ENCODE measurements around the gene ATP2A3.
A peak's percentile ranks its signal among the peaks of the same experiment; 100 is the strongest.
"Not testable (repeated sequence)": the region's sequence is repeated elsewhere in the genome, so short reads cannot be mapped to it uniquely, and the experiment has no call there.

ATP2A3 gene

DNA sequence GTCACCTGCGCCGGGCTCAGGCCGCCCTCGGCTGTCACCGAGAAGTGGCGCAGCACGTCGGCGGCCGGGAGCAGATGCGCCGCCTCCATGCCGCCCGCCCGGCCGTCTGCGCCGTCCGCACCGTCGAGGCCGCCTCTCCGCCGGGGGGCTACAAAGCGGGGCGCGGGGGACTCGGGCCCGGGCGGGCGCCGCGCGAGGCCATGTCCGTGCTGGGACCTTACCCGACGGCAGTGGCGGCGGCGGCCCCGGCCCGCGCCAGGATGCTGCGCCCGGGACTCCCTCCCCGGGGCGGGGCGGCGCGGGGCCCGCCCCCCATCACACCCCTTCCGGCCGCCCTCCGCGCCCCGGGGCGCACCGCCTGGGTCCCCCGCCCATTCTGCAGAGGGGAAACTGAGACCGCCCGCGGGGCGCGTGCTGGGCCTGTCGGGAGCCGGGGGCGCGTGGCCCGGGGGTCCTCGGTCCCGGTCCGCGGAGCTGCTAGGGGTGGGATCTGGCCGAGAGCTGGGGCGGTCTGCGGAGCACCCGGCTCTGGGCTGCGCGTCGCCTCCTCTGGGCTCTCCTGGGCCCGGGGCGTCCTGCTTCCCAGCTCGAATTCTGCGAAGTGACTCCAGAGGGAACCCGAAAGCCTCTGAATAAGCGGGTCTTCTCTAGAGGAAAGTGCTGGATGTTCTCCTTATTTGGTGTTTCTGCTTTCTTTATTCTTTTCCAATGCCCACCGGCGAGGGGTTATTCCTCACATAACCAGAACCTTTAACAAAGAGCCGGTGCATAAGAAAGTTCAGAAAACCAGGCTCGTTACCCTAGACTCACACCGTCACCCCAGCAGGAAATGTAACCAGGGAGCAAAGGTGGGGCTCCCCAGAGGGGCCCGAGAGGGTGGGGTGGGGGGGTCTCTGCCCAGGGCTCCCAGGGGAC, at the start of gene ATP2A3:
Gene ATP2A3, minus strand, starts transcription at position 235 of the 915 bp plus-strand sequence. Its CDS starts 146 bp downstream, at position 89.
- no peak for DNase-seq

DNA sequence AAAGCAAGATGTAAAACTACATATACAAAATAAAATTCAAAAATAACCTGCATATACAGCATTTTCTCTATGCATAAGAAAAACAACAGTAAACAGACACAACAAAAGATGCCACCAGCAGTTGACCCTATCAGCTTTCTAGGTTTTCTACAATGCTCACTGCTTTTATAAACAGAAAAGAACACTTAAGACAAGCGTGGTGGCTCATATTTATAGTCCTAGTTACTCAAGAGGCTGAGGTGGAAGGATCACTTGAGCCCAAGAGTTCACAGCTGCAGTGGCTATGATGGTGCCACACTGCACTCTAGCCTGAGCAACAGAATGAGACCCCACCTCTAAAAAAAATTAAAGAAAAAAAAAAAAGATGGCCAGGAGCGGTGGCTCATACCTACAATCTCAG, 46.5 kb upstream of the ATP2A3 start:
- DNase-seq, result no peak

DNA sequence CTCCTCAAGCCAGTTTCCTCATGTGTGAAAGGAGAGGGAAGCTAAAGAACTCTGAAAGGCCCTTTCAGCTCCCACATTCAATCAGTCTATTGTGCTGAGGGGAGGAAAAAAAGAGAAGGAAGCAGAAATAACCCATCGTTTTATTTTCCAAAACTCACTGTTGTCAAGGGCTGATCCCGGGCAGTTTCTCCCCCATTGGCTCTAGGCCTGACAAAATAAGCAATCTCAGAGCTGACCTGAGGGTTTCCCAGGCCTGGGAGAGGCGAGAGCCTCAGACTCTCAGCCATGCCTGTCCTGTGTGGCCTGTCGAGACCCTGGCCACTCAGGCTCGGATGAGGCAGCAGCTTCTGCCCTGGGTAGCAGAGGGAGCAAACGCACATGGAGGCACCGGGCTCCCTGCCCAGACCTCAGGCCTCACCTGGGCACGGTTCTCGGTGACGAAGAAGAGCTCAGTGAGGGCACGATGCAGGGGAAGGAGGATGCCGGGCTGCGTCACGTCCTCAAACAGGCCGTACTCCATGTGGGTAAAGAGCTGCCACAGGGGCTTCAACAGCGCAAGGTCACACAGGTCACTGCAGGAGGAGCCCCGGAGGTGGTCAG, 45.0 kb upstream of the ATP2A3 start:
- no peak for DNase-seq

DNA sequence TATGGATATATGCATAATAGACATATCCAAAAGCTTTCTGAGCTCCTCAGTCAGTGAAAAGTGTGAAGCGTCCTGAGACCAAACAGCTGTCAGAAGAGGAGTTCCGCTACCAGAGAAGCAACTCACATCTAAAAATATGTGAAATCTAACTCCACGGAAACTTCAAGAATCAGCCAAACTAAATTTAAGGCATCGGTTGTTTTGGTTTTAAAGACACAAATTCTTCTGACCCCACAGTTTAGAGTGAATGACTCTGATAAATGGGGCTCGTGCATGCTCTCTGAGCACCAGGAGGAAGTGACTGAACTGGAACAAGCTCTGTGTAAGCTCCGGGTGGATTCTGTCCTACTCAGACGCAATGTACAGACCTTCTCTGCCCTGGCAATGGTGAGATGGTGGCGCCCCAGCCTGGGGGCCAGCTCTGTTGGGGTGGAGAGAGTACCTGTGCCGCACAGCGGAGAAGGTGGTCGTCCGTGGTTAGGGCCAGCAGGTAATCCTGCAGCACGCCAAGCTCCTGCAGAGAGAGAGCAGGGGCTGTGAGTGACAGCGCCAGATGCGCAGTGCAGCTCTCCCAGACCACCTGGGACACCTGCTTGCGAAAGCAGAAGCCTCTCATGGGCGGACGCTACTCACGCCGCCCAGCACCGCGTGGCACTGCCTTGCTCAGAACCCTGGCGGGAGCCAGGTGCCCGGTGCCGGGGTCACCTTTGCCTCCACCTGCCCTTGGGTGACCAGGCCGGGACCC, 44.4 kb upstream of the ATP2A3 start:
- DNase-seq, result no peak

DNA sequence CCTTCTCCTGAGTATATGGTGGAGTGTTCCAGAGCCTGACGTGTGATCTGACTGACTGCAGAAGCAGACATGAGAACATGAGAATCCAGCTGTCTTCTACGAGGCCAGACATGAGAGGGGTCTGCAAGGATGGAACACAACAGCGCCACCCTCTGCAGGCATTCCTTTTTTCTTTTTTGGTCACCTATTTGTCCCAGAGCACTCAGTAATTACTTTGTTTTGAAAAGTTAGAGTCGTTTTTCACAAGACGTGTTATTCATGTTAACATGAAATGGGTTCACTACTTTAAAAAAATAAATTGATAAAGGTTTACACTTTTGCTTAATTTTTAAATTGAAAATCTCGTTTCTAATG, 43.8 kb upstream of the ATP2A3 start:
- no peak for DNase-seq

DNA sequence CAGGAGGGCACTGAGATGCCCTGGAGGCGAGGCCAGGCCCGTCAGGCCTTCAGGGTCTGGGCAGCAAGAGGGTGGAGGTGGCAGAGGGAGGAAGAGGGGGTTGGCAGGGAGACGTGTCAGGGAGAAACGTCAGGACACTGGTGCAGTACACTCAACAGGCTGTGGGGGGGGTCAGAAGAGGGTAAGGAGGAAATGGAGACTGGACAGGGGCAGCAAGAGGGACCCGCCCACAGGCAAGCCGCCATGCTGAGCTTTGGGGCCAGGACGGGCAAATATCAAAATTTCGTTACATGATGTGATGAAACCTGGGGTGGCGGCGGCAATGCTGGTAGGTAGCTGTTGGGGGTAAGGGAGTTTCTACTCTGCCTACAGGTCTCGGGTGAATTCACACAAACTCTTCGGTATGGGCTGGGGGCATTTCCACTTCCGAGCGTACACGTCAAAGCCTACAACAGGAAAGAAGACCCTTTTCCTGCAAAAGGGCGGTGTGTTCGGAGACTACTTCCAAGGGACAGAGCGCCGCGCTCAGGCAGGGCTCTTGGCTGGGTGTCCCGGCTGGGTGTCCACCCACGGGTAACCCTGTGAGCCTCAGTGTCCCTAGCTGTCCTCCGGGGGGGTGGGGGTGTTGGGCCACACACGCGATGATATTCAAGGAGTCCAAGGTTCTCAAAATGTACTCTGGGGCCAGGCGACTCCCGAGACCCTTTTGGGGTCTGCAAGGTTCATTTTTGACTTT, 43.3 kb upstream of the ATP2A3 start:
- DNase-seq, result no peak

DNA sequence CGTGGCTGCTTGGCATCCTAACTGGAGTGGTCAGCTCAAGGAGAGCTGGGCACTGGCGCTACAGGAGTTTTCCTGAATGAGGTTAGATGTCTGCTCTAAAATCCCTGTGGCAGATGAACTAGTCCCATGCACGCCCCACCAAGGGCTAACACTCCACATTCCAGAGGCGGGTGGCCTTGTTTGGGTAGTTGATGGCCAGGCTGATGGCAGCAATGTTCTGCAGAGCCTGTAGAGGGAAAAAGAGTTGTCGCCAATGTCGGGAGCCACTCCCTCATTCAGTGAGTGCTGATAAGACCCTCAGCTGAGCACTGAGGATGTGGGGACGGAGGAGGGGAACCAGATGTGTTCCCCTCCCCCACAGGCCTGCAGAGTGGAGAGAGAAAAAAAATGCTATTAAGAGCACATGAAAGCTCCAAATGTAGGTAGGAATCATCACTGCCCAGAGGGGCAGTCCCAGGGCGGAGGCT, 42.5 kb upstream of the ATP2A3 start:
- DNase-seq, result no peak

DNA sequence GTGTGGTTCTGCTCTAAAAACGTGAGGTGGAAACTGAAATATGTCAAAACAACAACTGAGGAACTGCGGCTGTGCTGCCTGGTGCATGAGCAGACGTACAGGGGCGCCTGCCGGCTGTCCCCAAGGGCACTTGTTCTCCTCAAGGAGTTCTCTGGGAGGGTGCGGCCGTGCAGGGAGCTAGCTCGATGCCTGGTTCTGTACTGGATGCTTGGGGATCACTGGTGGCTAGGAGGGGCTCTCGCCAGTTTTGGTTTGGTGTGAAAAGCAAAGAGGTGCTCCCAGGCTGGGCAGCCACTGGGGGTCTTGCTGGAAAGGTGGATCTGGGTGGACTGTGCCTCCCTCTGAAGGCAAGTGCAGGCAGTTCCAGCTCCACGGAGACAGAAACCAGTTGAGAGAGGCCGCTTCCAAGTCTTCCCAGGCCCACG, 41.9 kb upstream of the ATP2A3 start:
- no peak for DNase-seq

DNA sequence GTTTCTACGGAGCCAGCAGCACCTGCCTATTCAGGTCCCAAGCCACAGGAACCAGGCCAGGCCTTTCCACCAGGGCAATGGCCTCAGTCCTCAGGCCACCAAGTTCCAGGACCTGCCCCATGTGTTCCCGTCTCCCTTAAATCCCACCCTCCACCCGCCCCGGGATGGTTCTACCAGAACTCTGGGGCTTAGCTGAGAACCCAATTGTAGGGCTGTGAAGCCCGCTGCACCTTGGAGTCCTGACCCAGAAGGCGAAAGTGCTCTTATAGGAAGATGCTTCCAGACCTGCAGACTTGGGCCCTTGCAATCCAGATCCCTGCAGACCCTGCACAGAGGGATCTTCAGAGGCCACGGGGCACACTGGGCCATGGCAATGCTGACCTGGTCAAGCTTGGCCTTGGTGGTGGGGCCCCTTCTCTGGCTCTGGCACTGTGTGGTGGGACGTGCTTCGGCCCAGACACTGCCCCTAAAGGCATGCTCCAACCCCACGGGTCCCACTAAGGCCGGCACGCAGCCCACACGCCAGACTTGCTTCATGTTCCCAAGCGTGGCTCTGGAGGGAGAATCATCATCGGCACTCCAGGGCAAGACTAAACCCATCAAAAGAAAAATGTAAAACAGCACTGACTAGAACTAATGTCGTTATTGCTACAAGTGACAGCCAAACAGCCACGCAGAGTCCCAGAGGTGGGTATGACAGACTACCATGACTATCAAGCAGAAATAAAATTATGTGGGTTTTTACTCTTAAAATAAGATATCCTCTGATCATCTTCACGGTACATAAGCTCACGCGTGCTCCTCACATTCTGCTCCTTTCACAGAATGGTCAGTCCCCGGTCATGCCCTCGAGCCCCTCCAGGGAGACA, 41.3 kb upstream of the ATP2A3 start:
- DNase-seq, result no peak

DNA sequence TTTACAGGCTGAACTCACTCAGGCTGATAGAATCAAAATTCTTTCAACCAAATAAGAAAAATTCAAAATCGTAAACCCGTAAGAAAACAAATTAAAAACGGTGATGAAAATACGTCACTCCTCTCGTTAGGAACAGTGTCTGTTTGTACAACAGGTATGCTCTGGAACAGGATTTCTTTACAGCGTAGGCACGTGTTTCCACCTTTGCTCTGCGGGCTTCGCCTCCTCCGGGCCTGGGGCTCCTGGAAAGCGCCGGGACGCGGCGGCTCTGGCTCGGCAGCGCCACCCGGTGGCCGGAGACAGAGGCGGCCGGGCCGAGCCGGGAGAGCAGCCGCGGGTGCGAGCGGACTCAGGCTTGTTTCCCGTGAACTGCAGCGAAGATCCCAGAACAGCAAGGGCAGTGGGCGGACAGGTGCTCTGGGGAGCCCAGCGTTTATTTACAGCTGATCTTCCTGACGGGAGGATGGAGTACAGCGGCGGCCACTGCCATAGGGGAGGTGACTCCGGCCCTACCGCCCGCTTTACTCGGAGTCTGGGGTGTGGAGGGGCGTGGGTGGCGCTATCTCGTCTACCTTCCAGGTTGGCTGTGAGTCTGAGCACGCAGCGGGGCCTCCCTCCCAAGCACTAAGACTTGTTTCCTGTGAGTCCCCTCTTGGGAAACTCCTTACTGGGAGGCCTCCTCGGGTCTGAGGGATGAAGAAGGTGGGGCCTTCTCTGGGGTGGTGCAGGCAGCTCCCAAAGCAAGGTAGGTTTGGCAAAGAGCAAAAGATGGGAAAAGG, 40.5 kb upstream of the ATP2A3 start:
- peak; percentile 38 for DNase-seq

DNA sequence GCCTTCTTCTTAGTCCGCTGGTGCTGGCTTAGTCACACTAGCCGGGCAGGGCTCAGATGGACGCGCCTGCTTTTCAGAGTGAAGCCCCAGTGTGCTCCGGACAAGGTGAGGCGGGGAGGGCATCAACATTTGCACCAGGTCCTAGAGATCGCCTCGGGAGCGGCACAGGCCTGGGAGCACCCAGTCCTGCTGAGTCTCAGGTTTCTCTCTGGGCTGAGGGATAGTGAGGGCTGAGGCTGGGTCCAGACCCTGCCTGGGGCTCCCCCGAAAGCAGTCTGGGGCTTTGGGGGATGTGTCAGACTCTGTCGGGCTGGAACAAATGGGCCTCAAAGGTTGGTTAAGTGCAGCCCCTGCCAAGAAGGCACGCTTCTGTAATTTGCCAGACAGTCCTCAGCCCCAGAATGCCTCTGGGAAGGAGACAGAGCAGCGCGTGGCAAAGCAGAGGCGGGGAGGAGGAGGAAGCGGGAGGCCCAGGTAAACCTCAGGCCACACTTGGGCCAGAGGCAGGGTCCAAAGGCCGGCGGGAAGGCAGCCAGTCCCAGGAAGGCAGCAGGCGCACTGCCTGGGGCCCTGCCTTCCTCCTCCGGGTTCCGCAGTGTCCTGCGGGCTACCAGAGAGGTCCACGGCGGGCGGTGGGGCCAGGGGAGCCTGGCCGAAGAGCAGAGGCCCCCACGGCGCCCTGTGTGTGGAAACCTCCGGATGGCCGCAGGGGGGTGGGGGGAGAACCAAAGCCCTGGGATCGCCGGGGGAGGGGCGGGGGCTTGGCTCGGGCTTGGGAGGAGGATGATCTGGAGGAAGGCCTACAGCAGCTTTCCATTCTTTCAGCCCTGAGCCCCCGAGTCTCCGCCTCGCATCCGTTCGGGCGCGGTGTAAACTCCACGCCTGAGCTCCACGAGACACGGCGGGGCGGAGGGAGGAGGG, 39.5 kb upstream of the ATP2A3 start:
- no peak for DNase-seq

DNA sequence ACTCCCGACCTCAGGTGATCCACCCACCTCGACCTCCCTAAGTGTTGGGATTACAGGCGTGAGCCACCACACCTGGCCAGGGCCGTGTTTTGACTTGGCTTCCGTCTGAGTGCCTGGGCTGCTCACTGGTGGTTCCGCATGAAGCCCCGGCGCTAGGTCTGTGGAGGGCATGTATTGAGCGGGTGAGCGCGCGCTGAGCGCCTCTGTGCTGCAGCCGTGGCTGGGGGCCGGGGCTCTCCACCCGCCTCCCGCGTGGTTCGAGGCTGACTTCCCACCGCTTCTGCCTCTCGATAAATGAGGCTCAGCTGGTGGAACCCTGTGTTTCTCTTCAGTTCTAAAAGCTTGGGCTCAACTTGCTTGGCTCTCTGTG, 38.9 kb upstream of the ATP2A3 start:
- no peak for DNase-seq

DNA sequence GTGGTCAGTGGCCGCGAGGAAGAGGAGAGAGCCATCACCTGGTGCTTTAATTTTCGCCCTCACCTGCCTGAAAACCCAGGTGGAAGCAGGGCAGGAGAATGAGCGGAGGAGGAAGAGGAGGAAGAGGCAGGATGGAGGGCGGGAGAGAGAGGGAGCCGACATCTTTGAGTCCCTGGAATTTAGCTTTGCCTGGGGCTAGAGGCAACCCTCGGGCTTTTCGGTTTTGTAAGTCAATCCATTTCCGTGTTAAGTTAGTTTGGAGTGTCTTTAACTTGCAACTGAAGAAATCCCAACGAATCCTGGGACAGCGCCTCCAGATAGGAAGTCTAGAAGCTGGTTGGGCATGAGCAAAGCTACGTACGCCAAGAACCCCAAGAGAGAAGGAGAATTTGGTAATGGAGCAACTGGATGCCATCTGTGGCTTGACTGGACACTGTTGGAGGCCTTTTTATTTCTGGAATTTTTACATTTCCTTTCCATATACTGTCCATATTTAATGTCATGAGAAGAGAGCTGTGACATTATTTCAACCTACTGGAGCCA, 36.9 kb upstream of the ATP2A3 start:
- no peak for DNase-seq

DNA sequence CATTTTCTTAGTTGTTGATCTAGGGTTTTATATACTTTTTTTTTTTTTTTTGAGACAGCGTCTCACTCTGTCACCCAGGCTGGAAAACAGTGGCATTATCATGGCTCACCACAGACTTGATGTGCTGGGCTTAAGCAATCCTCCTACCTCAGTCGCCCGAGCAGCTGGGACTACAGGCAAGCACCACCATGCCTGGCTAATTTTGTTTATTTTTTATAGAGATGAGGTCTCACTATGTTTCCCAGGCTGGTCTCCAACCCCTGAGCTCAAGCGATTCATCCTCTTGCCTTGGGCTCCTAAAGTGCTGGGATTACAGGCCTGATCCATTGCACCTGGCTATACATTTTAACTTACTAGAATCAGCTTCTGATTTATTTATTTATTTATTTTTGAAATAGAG, 34.2 kb upstream of the ATP2A3 start:
- DNase-seq, result no peak

DNA sequence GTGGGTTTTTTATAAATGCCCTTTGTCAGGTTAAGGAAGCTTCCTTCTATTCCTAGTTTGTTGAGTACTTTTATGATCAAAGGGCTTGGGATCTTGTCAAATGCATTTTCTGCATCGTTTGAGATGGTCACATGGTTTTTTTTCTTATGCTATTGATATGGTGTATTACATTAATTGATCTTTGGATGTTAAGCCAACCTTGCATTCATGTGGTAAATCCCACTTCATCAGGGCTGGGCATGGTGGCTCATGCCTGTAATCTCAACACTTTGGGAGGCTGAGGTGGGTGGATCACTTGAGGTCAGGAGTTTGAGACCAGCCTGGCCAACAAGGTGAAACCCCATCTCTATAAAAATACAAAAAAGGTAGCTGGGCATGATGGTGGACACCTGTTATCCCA, 30.8 kb upstream of the ATP2A3 start:
- DNase-seq, result no peak

DNA sequence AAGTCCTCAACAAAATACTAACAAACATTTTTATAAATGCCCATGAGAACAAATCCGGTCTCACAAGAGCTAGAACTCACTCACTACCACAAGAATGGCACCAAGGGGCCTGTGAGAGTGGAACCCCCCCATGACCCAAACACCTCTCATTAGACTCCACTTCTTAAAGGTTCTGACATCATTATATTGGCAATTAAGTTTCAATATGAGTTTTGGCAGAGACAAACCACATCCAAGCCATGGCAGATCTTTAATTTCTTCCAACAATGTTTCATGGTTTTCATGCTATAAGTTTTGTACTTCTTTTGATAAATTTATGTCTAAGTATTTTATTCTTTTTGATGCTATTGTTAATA, 30.0 kb upstream of the ATP2A3 start:
- no peak for DNase-seq

DNA sequence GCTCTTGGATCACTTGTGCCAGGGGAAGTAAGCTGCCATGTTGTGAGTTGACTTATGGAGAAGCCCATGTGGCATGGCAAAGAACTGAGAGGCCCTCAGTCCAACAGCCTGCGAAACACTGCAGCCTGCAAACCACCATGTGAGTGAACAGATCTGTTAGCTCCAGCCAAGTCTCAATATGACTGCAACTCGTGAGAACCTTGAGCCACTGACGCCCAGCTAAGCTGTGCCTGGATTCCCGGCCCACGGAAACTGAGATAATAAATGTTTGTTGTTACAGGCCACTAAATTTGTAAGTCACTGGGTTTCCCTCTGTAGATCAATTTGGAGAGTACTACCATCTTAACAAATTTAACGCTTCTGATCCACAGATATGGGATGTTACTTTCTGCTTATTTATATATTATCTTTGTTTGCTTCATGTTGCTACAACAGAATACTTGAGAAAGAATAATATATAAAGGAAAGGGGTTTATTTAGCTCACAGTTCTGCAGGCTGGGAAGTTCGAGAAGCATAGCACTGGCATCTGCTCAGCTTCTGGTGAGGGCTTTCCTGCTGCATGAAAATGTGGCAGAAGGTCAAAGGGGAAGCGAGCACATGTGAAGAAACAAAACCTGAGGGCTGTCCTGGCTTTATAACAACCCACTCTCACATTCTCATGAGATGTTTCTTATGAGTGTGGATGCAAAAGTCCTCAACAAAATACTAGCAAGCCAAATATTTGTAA, 29.4 kb upstream of the ATP2A3 start:
- DNase-seq, result no peak

DNA sequence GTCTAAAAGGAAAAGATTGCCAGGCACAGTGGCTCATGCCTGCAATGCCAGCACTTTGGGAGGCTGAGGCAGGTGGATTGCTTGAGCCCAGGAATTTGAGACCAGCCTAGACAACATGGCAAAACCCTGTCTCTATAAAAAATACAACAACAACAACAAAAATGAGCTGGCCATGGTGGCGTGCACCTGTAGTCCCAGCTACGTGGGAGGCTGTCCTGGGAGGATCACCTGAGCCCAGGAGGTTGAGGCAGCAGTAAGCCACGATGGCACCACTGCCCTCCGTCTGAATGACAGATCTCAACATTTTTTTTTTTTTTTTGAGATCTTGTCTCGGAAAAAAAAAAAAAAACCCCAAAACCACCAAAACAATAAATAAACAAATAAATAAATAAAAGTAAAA, 28.1 kb upstream of the ATP2A3 start:
- DNase-seq, result no peak

DNA sequence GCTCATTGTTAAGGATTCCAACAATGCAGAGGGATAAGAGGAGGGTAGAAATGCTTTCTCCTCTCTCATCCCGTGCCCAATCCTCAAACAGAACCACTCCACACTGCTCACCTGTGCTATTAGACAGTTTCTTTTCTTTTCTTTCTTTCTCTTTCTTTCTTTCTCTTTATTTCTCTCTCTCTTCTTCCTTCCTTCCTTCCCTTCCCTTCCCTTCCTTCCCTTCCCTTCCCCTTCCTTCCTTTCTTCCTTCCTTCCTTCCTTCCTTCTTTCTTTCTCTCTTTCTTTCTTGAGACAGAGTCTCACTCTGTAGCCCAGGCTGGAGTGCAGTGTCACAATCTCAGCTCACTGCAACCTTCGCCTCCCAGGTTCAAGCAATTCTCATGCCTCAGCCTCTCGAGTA, 27.5 kb upstream of the ATP2A3 start:
- not testable (repeated sequence) for DNase-seq

Data from NCI-H526 treated with DMSO at 0.1 percent for 48 hours (cell line).